HG03103 (cell line): ENCODE data around the gene RSRC1.

Source experiments
- ATAC-seq: cut with Tn5 transposase; IDR thresholded peaks from one replicate; pipeline ENCODE4 v1.9.1; 2021; ENCODE audit warnings: low read depth; ENCODE audit not compliant: unreplicated experiment

RSRC1 gene

GRCh38 chr3:158563076-158563475 lies 453.2 kb downstream of the RSRC1 start:
- no peak for ATAC-seq

GRCh38 chr3:158565076-158565475 lies 455.2 kb downstream of the RSRC1 start:
- no peak for ATAC-seq

- ATAC-seq: no peak
These were observed 458.9 kb downstream of the RSRC1 start for GRCh38 chr3:158568784-158569183.

DNA sequence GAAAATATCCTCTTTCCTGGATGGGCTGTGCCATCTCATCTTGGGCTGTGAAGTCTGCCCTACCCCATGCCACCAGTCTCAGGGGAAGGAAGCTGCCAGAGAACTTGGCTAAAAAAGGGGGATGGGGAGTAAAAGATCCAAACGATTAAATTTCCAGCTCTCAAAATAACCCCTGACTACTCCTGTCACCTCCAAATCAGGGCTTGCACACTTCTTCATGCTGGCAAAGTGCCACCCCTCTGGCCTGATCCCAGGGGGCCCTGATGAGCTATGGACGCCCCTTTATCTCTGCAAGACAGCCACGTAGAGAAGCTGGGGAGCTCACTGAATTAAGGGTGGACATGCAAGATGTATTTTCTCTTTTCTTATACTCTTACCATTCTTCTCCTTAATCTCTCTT lies 459.9 kb downstream of the RSRC1 start:
- no peak for ATAC-seq

- peak; percentile 100 for ATAC-seq
These were observed 461.3 kb downstream of the RSRC1 start, which contains the start of gene MLF1 for GRCh38 chr3:158570999-158571702. Gene MLF1 (plus strand): TSS chr3:158571194. CDS start chr3:158571301, 107 bp downstream.

- no peak for ATAC-seq
These were observed 462.3 kb downstream of the RSRC1 start for GRCh38 chr3:158571969-158572765.

- no peak for ATAC-seq
These were observed 462.8 kb downstream of the RSRC1 start for GRCh38 chr3:158572766-158573060.

DNA sequence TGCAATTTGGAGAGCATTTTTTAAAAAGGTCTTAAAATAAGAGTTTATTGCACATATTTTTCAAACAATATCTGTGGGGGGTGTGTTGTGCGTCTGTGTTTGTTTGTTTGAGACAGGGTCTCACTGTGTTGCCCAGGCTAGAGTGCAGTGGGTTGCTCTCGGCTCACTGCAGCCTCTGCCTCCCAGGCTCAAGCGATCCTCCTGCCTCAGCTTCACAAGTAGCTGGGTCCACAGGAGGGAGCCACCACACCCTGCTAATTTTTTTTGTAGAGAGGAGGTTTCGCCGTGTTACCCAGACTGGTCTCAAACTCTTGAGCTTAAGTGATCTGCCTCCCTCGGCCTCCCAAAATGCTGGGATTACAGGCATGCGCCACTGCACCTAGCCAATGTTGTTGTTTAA lies 463.8 kb downstream of the RSRC1 start:
- no peak for ATAC-seq

GRCh38 chr3:158574646-158575045 lies 464.8 kb downstream of the RSRC1 start:
- no peak for ATAC-seq

DNA sequence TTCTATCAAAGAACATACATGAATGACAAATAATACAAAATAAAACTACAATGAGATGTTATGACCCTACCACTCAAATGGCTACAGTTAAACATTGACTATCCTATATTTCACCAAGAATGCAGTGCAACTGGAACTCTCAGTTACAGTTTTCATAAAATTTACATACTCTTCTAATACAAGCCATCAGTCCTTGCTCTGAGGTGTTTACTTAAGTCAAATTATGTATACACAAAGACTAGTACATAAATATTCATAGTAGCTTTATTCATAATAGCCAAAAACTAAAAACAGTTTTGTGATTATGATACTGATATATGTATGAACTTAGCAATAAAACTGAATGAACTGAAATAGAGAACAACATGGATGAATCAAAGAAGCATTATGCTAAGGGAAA lies 480.3 kb downstream of the RSRC1 start:
- no peak for ATAC-seq
